GM12874 (cell line): ENCODE results near the gene MANBA.

Experiments
- TF ChIP-seq, protein P1 (sequence below): IDR thresholded peaks from 2 replicates; pipeline ENCODE4 v1.5.1; 2011; ENCODE audit warnings: low read depth, mild to moderate bottlenecking, control low read depth, low read length, moderate library complexity; ENCODE audit not compliant: insufficient read depth

MANBA gene

DNA sequence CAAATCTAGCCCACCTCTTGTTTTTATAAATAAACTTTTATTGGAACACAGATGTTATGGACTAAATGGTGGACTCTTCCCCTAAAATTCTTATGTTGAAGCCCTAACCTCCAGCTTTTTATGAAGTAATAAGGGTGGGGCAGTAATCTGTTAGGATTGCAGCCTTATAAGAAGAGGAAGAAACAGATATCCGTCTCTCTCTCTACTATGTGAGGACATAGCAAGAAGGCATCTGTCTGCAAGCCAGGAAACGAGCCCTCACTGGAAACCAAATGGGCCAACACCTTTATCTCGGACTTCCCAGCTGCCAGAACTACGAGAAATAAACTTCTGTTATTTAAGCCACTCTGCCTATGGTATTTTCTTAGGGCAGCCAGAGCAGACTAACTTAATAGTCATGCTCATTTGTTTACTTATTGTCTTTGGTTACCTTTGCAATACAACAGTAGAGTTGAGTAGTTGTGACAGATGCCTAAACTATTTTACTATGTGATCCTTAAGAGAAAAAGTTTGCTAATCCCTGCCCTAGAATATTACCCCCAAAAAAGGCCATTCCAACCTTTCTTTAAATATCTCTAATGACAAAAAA is 67.4 kb downstream of the MANBA start:
- TF ChIP-seq, protein P1, sequence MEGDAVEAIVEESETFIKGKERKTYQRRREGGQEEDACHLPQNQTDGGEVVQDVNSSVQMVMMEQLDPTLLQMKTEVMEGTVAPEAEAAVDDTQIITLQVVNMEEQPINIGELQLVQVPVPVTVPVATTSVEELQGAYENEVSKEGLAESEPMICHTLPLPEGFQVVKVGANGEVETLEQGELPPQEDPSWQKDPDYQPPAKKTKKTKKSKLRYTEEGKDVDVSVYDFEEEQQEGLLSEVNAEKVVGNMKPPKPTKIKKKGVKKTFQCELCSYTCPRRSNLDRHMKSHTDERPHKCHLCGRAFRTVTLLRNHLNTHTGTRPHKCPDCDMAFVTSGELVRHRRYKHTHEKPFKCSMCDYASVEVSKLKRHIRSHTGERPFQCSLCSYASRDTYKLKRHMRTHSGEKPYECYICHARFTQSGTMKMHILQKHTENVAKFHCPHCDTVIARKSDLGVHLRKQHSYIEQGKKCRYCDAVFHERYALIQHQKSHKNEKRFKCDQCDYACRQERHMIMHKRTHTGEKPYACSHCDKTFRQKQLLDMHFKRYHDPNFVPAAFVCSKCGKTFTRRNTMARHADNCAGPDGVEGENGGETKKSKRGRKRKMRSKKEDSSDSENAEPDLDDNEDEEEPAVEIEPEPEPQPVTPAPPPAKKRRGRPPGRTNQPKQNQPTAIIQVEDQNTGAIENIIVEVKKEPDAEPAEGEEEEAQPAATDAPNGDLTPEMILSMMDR = no peak

DNA sequence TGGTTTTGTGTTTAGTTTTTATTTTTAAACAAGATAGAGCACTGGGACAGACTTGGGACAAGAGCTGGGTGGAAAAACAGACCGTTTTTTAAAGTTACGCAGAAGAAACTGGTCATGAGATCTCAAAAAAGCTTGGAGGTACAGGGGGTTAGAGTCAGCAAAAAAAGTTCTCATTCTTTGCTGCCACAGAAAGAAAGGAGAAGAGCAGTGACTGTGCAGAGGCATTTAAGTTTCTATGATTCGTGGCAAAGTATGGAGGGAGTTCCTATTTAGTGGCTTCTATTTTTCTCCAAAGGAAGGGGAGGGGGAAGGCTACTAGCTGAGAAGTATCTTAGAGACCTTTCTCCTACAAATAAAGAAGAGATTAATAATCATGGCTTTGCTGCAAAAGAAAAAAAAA is 68.3 kb downstream of the MANBA start:
- TF ChIP-seq, protein P1 = no peak

DNA sequence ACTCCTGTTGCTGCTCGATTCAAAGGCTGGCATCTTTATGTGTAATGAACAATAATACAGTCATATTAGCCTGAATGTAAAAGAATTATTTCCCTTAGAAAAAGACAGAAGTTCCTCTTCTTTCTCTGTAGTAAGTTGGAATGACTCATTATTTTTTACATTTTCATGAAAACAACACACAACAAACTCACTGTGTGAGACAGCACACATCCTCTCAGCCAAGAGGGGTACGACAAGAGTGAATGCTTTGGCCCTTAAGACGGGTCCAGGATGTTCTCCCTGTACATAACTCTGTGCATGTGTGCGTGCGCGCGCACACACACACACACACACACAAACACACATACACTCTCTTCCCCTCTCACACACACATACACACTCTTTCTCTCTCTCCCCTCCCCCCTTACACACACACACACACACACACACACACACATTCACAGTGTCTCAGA is 72.8 kb downstream of the MANBA start:
- TF ChIP-seq, protein P1 = no peak

DNA sequence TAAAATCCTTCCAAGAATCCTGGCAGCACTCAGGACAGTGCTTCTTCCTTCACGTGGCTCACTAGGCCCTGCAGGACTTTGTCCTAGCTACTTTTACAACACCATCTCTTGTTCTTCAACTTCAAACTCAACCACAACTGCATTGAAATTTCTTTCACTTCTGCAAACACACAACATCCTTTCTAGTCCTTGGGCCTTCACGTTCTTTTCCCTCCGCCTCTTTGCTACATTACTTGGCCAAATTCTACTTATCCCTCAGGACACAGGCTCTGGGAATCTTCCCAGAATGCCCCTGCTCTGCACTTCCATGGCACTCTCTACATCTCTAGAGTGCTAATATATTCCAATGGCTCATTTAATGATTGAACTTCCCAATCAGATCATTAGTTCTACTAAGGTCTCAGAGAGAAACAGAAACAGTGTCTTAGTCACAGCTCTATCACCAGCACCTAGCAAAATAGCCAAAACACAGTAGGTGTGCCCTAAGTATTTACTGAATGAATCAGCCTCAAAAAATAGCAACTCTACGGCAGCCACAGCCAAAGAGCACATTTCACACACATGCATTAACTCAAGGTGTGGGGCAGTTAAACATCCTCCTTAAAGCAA is 73.3 kb downstream of the MANBA start:
- TF ChIP-seq, protein P1 = no peak

DNA sequence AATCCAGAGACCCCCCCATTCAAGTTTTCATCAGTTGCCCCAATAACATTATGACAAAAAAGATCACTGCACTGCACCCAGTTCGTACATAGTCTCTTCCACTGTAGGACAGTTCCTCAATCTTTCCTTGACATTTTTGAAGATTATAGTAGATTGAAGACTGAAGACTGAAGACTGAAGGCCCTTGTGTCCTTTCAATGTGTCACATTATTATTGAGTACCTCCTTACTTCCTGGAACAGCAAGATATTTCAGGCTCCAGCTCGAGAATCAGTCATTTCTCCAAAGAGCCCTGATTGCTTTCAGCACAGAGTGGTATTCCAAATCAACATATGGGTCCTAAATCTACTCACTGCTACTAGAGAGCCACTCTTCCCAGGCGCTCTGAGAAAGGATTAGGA is 75.0 kb downstream of the MANBA start:
- TF ChIP-seq, protein P1 = no peak

DNA sequence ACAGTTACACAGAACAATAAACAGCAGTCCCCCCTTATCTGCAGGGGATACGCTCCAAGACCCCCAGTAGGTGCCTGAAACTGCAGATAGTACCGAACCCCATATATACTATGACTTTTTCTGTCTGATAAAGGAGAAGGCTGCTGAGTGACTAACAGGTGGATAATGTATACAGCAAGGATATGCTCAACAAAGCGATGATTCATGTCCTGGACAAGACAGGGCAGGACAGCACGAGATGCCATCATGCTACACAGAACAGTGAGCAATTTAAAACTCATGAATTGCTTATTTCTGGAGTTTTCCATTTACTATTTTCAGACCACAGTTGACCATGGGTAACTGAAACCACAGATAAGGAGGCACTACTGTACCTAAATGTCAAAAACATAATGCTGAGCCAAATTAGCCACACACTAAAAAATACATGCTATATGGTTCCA is 76.1 kb downstream of the MANBA start:
- TF ChIP-seq, protein P1 = no peak

DNA sequence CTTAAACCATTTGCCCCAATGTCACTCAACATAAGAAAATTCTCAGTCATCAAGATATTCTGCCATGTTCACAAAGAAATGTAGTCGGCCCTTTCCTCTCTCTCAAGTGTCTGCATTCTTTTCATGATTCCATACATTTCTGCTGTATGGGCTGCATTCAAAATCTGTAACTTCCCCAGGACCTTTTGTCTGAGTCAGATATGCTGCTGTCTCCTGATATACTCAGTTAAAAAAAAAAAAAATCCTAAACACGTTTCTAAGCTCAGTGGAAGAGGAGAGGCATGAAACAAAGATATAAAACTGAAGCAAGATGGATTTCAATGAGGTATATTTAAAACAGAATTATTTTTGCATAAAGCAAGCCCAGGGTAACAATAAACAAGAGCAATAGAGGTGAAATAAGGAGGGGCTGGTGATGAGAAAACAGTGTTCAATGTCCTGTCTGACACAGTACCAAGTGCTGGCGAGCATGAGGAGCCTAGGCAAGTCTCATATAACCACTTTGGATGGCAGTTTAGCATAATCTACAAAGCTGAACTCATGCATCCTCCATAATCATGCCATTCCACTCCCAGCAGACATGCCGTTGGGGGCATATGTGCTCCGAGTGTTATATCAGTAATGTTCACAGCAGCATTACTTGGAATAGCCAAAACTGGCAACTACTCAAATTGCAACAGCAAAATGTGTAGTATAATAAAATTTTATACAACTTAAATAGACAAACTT is 76.7 kb downstream of the MANBA start:
- TF ChIP-seq, protein P1 = no peak
